HCEC 1CT (cell line): Measurements from ENCODE around the gene RNF7.
"Not testable (repeated sequence)": the region's sequence is repeated elsewhere in the genome, so short reads cannot be mapped to it uniquely, and the experiment has no call there.

Source experiments
- DNase-seq: peaks from one replicate; pipeline ENCODE4 v3.0.0-alpha.2; 2017

Gene RNF7

DNA sequence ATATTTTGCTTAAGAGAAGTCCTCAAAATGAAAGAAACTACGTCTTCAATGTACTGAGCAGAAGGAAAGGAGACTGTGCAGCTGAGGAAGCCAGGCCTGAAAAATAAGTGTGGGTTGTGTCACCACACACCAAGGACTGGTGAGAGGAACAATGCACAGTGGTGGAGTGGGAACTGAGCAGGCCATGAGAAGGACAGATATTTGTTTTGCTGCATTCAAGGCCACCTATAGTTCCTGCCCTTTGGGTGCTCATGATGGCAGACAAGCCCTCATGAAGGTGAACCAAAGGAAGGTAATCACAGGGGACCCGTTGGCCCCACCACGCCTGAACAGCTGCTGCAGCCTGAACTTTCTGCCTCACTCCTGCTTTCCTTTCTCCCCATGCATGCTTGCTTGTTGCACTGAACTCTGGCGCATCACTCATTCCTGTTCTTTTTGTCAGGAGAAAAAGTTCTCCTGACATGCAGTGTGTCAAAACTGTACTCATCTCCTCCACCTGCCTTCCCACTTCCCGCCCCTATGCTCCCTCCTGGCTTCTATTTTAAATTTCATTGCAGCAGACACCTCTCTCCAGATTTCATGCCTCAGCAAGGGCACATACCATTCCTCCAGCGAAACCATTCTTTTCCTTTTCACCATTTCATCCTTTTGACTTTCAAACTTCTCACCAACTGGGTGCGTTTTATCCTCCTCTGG lies 2.2 kb upstream of the RNF7 start:
- DNase-seq: no peak

DNA sequence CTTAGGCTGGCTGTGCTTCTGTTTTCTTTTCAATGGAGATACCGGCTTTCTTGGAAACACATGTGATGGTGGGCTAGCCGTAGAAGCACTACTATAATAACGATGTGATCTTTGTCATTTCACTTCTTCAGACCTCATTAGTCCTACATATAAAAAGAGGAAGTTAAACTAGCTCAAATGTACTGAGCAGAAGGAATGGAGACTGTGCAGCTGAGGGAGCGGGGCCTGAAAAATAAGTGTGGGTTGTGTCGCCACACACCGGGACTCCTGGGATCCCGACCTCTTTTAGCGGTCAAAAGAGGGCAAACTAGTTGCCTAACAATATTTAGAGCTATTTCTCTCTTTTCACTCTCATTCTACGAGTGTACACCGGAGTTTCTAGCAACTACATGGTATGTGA lies 1.0 kb upstream of the RNF7 start:
- DNase-seq: no peak

DNA sequence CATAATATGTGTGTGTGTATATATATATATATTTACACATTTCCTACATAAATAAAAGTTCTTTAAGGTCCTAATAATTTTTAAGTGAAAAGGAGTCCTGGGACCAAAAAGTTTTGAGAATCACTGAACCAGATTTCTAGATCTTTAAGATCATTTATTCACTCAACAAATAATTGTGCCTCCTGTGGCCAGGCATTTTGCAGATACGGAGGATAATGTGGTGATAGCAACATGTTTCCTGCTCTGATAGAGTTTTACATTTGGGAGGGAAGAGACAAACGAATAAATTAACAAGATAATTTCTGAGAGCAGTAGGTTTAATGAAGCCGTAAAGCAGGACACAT lies 448 bp upstream of the RNF7 start:
- DNase-seq: no peak

DNA sequence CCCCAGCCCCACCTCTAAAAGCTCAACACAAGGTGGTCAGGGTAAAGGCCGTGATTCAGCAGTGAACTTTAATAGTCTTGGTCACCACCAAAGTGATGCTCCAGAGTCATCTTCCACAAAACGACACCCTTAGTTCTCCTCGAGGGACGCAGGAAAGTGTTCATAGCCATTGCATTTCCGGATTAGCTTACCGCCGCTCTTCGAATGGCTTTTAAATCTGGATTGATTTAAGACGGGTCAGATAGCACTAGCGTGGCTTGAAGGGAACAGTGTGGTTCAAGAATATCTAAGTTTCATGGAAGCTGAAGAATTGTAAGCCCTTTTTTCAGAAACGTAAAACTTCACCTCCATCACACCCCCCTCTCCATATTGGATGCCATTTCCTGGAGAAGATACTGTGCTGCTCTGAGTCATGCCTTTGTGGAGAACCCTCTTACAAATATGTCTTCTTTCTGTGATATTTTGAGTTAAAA lies 829 bp downstream of the RNF7 start:
- DNase-seq: peak; percentile 69

DNA sequence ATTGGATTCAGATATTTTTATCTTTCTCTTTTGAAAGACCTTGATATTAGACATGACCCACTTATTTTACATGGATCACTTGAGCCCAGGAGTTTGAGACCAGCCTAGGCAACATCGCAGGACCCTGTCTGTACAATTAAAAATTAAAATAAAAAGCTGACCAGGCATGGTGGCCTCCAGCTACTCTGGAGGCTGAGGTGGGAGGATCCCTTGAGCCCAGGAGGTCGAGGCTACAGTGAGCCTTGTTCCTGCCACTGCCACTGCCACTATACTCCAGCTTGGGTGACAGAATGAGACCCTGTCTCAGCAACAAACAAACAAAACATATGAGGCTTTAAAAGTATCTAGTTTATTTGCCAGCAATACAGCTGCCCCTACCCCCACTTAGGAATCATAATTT lies 1.6 kb downstream of the RNF7 start:
- no peak for DNase-seq

DNA sequence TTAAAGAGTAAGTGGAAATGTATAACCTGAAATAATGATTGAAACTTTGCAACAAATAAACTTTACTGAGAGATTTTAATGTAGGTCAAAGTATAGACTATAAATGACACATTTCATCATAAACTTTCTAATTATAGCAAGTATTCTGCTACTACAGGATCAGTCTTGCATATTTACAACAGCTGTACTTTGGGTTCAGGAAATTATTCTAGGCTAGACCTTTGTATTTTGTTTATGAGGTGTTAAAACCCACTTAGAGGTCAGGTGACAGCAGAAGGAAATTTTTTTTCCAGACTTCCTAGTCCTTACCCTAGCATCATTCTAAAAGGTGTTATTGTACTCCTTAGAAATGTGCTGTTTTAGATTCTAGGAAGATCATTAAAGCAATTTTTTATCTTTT lies 2.3 kb downstream of the RNF7 start:
- DNase-seq: no peak

DNA sequence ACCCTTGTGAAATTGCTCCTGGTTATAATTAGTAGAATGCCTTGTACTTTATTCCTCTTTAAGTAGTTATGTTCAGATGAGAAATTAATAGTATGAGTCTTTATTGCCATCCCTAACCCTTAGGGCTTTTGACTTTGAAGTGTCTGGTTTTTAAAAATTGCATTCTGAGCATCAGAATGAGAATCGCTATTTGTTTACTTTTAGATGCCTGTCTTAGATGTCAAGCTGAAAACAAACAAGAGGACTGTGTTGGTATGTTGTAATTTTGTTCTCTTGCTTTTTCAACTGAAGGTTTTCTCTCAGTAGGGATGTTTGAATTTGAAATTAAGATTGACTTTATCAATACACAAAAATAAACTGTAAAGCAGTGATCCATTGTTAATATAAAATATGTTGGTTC lies 5.2 kb downstream of the RNF7 start:
- DNase-seq: no peak

DNA sequence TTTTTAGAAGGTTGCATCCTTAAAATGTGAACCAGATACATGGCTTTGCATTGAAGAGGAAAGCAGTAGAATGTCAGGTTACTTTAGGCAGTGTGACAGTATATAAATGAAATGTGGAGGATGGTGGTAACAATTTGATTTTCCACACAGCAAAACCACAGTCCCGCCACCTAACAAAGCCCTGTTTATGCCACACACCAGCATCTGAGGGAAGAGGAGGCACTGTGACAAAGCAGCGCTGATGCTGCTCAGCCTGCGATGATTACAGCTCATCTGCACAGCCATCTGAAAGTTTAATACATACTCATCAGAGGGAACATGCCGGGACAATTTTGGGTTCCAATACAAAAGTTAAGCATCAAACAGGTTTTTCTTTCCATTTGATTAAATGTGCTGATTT lies 8.9 kb downstream of the RNF7 start:
- no peak for DNase-seq

DNA sequence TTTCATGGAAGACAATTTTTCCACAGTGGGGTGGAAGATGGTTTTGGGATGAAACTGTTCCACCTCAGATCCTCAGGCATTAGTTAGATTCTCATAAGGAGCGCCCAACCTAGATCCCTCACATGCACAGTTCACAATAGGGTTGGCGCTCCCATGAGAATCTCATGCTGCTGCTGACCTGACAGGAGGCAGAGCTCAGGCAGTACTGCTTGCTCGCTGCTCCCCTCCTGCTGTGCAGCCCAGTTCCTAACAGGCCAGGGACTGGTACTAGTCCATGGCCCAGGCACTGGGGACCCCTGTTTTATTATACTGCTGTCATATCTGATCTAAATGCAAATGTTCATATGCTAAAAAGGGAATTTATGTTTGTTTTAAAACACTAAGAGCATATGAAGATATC lies 15.3 kb downstream of the RNF7 start:
- DNase-seq: no peak

DNA sequence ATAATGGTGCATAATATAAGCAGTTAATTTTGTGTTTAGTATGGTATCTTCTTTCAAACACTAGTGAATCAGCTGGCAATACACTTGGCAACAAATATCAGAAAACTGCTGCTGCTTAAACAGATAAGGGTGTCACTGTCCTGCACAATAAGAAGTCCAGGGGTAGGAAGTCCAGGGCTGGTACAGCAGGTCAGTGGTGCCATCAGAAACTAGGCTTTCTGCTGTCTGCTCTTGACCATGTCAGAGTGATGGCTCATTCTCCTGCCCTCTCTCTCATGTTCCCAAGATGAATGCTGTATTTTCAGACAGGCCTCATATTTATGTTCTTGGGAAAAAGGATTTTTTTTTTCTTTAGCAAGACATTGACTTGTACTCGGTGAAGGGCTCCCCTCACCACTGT lies 15.9 kb downstream of the RNF7 start:
- no peak for DNase-seq

DNA sequence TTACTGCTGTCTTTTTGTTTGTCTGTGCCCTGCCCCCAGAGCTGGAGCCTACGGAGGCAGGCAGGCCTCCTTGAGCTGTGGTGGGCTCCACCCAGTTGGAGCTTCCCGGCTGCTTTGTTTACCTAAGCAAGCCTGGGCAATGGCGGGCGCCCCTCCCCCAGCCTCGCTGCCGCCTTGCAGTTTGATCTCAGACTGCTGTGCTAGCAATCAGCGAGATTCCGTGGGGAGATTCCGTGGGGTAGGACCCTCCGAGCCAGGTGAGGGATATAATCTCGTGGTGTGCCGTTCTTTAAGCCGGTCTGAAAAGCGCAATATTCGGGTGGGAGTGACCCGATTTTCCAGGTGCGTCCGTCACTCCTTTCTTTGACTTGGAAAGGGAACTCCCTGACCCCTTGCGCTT lies 24.5 kb downstream of the RNF7 start:
- not testable (repeated sequence) for DNase-seq

DNA sequence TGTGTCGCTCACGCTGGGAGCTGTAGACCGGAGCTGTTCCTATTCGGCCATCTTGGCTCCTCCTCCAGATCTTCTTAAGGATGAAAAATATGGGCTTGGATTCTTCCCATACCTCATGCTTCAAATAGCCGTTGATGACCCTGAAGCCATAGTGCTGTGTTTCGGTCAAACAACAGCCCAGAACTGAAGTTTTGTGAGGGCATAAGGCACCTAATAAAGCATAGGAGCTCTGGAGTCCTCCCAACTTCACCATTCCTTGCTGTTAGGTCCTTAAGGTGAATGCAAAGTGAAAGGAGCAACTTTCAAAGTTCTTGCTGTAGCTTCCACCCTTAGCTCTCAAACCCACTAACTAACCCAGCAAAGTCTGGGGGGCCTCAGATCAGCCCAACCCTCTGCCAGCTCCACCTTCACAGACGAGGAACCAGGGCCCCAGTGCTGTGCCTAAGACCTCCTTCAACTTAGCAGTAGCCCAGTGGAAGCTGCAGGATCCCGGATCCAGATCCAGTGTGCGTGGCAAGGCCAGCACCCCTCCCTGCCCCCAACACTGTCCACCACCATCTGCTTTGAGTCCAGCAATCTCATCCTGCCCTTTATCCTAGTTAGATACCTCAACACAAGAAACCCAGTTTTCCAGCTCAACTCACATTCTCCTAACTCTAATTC lies 25.1 kb downstream of the RNF7 start, which contains the start of gene GRK7:
Gene GRK7, plus strand, starts transcription at position 321 of the 663 bp plus-strand sequence. CDS start 14,877 bp downstream, outside the sequence.
- no peak for DNase-seq

DNA sequence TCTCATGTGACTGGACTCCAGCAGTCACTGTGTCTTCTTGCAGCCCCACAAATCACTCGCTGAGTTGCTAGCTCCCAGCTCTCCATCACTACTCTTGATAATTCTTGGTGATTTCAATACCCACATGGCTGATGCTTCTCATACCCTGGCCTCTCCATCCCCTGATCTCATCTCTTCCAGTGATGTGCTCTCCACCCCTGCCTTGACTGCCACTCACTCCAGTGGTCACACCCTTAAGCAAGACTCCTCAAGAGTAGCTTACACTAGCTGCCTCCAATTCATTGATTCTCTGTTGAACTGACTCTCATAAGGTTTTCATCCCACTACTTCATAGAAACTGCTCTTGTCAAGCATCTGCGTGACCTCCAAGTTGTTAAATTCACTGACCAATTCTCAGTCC lies 25.9 kb downstream of the RNF7 start:
- no peak for DNase-seq

DNA sequence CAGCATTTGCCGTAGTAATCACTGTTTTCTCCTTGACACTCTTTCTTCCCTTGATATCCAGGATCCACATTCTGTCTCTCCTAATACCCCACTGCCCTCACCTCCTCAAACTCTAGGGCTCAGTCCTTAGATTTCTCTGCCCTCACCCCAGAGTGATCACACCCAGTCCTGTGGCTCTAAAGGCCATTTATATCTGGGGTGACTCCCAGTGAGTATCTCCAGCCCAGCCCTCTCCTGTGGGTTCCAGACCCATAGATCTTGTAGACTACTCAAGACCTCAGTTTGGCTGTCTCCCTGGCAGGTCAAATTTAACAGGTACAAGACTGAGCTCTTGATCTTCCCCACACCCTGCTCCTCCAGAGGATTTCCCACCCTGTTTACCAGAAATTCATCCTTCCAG lies 26.4 kb downstream of the RNF7 start:
- no peak for DNase-seq

DNA sequence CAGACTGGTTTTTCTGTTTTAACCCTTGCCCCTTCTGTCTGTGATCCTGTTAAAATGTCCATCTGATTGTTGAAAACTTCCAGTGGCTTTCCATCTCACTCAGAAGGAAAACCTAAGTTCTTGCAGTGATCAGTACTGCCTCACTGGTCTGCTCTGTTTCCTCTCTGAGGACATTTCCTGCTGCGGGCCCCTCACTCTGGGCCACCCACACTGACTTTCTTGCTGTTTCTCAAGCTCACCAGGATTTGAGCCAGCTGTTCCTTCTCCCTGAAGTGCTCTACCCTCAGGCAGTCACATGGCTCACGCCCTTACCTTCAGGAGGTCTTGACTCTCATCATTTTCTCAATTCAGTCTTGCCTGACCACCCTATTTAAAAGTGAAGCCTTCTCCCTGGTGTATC lies 26.9 kb downstream of the RNF7 start:
- DNase-seq: no peak

DNA sequence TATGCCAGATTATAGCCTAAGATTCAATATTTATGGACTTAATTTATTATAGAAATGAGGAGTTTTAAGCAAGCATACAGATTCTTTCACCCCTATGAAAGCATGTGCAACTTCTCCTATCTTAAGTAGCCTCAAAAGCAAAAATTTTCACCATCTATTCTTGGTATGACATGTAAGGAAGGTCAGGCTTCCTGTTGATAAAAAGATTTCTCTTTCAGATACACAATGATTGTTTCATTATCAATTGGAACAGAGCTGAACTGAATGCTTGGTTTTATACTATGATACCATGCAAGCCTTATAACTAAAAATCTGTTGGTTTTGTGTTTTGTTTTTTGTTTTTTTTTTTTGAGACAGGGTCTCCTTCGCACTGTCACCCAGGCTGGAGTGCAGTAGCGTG lies 29.0 kb downstream of the RNF7 start:
- DNase-seq: no peak

DNA sequence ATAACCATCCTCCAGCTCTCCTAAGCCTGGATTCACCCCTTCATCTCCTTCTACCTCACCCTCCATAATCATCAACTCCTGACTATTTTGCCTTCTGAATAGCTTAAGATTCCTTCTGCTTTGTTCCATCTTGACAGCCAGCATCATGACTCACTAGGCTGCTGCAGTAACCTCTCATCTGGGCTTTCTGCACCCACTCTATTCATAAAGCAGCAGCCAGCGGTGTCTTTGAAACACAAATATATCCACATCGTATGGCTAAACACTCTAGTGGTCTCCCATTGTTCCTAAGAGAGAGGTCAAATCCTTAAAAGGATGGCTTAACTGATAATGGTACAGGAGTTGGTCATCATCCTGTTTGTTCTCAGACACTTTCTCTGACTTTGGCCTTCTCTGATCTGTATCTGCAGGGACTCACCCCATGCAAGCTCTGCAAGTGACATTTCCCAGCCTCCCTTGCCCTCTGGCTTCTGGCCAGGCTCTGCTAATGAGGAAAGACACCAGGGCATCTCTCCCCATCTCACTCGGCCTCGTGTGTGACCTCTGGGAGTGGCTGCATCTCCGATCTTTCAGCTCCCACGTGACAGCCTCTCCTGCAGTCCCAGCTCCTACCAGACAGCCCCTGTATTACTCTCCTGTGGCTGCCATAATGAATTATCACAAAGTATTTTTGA lies 31.3 kb downstream of the RNF7 start:
- DNase-seq: no peak

DNA sequence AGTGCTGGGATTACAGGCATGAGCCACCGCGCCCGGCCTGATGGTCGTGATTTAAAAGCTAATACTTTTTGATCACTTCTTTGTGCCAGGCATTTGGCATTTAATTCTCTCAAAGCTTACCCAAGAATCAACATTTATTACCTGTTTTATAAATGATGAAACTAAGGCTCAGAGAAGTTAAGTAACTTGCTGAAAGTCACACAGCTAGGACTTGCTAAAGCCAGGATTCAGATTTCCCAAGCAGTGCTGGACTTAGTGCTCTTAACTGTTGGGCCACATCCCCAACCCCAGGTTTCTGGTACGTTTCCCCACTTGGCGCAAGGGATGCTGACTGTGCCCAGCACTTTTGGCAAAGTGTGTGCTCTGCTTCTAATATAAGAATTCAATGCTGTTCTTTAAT lies 35.6 kb downstream of the RNF7 start:
- no peak for DNase-seq

DNA sequence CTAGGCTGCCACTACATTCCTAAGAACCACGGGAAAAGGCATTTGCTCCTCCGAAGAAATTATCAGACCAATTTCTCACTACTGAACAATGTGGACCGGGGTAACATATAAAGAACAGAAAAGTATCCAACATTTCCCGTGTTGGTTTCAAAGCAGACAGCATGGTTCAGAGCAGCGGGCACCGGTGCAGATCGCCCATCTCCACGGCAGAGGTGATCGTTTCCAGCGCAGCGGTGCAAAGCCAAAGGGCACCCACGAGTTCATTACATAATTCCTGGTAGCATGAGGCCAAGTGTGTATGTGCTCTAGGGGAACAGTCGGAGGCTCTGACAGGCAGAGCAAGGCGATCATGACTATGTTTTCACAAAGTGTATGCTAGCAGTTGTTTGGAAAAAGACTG lies 38.3 kb downstream of the RNF7 start:
- DNase-seq: no peak

DNA sequence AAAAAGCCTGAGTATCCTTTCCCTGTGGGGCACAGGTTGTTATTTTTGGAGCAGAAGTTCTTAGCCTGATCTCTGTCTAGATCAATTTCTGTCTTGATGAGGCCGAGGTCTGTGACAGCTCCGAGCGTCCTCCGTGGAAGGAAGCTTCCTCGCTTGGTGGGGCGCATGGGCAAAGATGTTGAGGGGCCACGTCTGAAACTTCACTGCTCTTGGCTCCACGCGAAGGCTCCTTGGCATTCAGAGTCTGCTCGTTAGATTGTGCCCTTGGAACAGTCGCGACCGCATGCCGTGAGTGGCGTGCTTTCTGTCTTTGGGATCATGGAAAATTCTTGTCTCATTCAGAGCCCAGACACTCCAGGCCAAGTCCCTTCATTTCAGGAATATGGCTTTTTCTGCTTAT lies 38.8 kb downstream of the RNF7 start:
- no peak for DNase-seq

DNA sequence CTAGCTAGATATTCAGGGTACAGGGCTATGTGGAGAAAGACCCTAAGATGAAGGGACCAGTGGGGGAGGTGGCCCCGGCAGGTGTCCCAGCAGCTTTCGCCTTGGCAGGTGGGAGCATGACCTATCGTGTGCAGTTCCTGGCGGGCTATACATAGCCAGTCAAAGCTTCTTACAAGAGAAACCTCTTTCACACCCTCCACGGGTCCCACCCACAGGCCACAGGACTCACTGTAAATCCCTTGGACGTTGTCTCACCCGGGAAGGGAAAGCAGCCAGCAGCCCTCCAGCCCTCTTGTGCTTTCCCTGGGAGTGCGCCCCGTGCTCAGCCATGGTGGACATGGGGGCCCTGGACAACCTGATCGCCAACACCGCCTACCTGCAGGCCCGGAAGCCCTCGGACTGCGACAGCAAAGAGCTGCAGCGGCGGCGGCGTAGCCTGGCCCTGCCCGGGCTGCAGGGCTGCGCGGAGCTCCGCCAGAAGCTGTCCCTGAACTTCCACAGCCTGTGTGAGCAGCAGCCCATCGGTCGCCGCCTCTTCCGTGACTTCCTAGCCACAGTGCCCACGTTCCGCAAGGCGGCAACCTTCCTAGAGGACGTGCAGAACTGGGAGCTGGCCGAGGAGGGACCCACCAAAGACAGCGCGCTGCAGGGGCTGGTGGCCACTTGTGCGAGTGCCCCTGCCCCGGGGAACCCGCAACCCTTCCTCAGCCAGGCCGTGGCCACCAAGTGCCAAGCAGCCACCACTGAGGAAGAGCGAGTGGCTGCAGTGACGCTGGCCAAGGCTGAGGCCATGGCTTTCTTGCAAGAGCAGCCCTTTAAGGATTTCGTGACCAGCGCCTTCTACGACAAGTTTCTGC lies 40.1 kb downstream of the RNF7 start:
- DNase-seq: no peak

DNA sequence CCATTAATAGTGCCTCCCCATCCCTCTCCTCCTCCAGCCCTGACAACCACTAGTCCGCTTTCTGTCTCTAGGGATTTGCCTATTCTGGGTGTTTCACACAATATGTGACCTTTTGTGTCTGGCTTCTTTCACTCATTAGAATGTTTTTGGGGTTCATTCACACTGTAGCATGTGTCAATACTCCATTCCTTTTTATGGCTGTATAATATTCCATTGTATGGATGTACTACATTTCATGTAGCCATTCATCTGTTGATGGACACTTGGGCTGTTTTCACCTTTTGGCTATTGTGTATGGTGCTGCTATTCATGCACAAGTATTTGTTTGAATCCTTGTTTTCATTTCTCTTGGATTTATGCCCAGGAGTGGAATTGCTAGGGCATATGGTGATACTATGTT lies 41.6 kb downstream of the RNF7 start:
- DNase-seq: no peak

DNA sequence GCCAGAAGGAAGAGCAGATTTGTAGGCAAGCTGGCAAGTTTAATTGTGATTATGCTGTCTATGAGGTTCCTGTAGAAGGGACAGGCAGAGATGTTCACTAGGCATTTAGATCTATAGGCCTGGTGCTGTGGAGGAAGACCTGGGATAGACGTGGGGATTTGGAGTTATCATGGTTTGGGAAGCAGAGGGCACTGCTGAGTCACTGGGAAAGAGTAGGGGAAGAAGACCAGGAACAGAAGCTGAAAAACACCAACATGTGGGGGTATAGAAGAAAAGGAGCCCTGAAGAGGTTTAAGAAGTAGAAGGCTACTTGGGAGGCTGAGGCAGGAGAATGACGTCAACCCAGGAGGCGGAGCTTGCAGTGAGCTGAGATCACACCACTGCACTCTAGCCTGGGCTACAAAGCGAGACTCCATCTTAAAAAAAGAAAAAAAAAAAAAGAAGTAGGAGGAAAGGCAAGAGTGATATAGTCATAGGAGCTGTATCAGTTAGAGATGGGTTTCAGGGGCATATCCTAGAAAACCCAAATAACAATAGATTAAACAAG lies 44.4 kb downstream of the RNF7 start:
- peak; percentile 8 for DNase-seq
